Keratinocyte (primary cell): ENCODE data around the gene SLCO2B1.

Experiments used
- EZH2 ChIP-seq: IDR thresholded peaks from one replicate; pipeline ENCODE4 v1.6.1; 2012; ENCODE audit warnings: inconsistent platforms, mild to moderate bottlenecking, low read length, moderate library complexity
- TF ChIP-seq, protein P1 (sequence below), 3 experiments: IDR thresholded peaks in 1 of 3; conservative IDR thresholded peaks in 1 of 3; optimal IDR thresholded peaks in 1 of 3; 2 replicates in 2 of 3; 3 replicates in 1 of 3; pipeline versions ENCODE3 to v1.5.1; 2011; ENCODE audit warnings: low read length in 3 of 3, mild to moderate bottlenecking in 3 of 3, moderate library complexity in 2 of 3, control low read depth in 1 of 3, inconsistent platforms in 1 of 3; ENCODE audit not compliant: insufficient read depth in 2 of 3; ENCODE audit errors: extremely low read depth in 1 of 3

GRCh38 chr11:75182664-75183063 is 31.8 kb downstream of the SLCO2B1 start:
- TF ChIP-seq, protein P1, sequence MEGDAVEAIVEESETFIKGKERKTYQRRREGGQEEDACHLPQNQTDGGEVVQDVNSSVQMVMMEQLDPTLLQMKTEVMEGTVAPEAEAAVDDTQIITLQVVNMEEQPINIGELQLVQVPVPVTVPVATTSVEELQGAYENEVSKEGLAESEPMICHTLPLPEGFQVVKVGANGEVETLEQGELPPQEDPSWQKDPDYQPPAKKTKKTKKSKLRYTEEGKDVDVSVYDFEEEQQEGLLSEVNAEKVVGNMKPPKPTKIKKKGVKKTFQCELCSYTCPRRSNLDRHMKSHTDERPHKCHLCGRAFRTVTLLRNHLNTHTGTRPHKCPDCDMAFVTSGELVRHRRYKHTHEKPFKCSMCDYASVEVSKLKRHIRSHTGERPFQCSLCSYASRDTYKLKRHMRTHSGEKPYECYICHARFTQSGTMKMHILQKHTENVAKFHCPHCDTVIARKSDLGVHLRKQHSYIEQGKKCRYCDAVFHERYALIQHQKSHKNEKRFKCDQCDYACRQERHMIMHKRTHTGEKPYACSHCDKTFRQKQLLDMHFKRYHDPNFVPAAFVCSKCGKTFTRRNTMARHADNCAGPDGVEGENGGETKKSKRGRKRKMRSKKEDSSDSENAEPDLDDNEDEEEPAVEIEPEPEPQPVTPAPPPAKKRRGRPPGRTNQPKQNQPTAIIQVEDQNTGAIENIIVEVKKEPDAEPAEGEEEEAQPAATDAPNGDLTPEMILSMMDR (optimal IDR thresholded peaks at IDR 0.05 in 1 of 3, IDR thresholded peaks at IDR 0.05 in 1 of 3, conservative IDR thresholded peaks at IDR 0.05 in 1 of 3; ENCODE audit: extremely low read depth in 1 of 3, insufficient read depth in 2 of 3, low read length in 3 of 3), result no peak
- TF ChIP-seq EZH2, result no peak
